SK-N-MC (cell line): ENCODE data around the gene TMBIM4.

ENCODE experiments used
- DNase-seq: peaks from one replicate; pipeline ENCODE4 v3.0.0-alpha.2; 2011; ENCODE audit warnings: low read depth, low spot score
- H3K27ac ChIP-seq: fragments of 200-600 bp; sonication (generic); 2 replicates; pipeline ENCODE4 v1.5.1; 2016; ENCODE audit warnings: mixed run types
- H3K36me3 ChIP-seq: fragments of 200-600 bp; sonication (generic); 2 replicates; pipeline ENCODE4 v1.6.1; 2017; ENCODE audit warnings: antibody characterized with exemption, low read length, mixed read lengths; ENCODE audit not compliant: insufficient read depth
- H3K4me3 ChIP-seq: fragments of 200-600 bp; sonication (generic); 2 replicates; pipeline ENCODE4 v1.5.1; 2016
- H3K9ac ChIP-seq: fragments of 200-600 bp; sonication (generic); 2 replicates; pipeline ENCODE4 v1.8.0; 2017; ENCODE audit warnings: mixed run types, mixed read lengths; ENCODE audit not compliant: insufficient read length
- H3K9me3 ChIP-seq: fragments of 200-600 bp; sonication (generic); 2 replicates; pipeline ENCODE4 v1.6.1; 2017; ENCODE audit warnings: low read depth, mild to moderate bottlenecking, antibody characterized with exemption, low read length, moderate library complexity, mixed read lengths
- EZH2 ChIP-seq: fragments of 200-600 bp; sonication (generic); IDR thresholded peaks from one replicate; pipeline ENCODE4 v1.6.1; 2017; ENCODE audit warnings: antibody characterized with exemption
- FOXP2 ChIP-seq: optimal IDR thresholded peaks from 2 replicates; pipeline ENCODE3; 2011; ENCODE audit warnings: mild to moderate bottlenecking, moderate library complexity; ENCODE audit not compliant: insufficient read depth; ENCODE audit errors: extremely low read length, control extremely low read depth
- POLR2AphosphoS5 ChIP-seq: IDR thresholded peaks from 2 replicates; pipeline ENCODE4 v1.6.1; 2012; ENCODE audit warnings: mild to moderate bottlenecking, low read depth, low read length, borderline replicate concordance

Gene TMBIM4

DNA sequence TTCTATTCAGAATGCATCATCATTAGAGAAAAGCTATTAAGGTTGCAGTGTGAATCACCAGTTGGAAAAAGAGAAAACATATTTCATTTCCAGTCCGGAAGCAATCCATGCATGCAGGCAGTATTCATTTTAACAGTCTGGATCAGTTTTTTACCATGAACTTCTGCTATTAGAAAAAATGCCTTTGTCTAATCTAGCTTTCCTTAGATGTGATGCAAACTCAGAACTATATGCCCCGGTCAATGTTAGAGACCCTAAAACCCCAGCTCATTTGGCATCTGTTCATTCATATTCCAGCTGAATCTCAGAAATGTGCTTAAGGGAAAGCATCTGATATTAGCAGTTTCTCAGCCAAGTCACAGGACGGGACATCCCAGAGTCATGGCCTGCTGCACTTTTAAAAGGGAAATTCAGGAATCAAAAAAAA, 27.7 kb upstream of the TMBIM4 start:
- no peaks in the 10 kb centered on the region for H3K9me3 ChIP-seq
- H3K27ac ChIP-seq: 0 out of 2 replicates have a peak overlapping the region, but pooled peaks have one; percentile 35

DNA sequence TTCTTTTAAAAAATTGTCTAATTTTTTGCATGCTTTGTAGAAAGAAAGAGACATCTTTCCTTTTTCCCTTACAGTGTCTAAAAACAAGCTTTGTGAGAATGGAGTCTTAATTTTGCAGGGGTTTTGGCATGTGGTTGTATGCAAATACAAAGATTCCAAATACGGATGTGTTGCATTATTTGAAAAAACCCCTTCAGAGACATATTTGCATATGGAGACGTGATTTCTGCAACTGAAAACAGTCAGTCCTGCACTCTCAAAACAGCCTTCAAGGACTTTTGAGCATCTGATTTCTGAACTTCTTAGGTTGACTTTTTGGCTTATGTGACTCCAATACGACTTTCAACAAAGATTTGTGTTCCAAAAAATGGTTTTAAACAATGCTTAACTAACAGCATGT, 27.0 kb upstream of the TMBIM4 start:
- Histone ChIP-seq H3K27ac (no peak overlapping the region), H3K4me3 (peak overlapping the region; percentile 36; the same call in 1 of the 2 replicates), H3K36me3 (no peaks in the 10 kb centered on the region), H3K9ac (peak overlapping the region; percentile 17), H3K9me3 (no peaks in the 10 kb centered on the region)
- TF ChIP-seq EZH2 (no peak), FOXP2 (no peak), POLR2AphosphoS5 (no peak)
- no peak for DNase-seq

More for the DNA sequence above, 27.7 kb upstream of the TMBIM4 start:
- no peak for DNase-seq
- Histone ChIP-seq H3K36me3 (no peaks in the 10 kb centered on the region), H3K9ac (peak overlapping the region; percentile 17), H3K4me3 (0 out of 2 replicates have a peak overlapping the region, but pooled peaks have one; percentile 36)
- TF ChIP-seq EZH2 (no peak), FOXP2 (no peak), POLR2AphosphoS5 (no peak)

DNA sequence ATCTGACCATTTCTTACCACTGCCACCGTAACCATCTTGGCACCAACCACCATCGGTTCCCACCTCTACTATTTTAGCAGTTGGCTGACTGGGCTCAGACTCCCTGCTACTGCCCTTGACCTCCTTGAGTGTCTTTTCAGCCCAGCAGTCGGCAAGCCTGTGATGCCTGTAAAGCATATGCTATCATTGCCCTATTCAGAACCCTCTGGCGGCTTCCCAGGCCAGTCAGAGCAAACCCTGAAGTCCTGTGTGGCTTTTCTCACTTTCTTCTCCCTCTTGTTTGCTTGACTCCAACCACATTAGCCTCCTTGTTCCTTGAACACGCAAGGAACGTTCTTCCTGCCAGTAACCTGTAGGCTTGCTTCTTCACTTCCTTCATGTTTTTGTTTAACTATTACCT, 25.4 kb upstream of the TMBIM4 start:
- H3K9me3 ChIP-seq: no peaks in the 10 kb centered on the region
- no peaks in the 10 kb centered on the region for H3K36me3 ChIP-seq
- H3K4me3 ChIP-seq: no peak overlapping the region
- no peak overlapping the region for H3K9ac ChIP-seq
- no peak for TF ChIP-seq FOXP2
- TF ChIP-seq EZH2: no peak
- no peak for TF ChIP-seq POLR2AphosphoS5
- no peak for DNase-seq
- H3K27ac ChIP-seq: no peak overlapping the region

DNA sequence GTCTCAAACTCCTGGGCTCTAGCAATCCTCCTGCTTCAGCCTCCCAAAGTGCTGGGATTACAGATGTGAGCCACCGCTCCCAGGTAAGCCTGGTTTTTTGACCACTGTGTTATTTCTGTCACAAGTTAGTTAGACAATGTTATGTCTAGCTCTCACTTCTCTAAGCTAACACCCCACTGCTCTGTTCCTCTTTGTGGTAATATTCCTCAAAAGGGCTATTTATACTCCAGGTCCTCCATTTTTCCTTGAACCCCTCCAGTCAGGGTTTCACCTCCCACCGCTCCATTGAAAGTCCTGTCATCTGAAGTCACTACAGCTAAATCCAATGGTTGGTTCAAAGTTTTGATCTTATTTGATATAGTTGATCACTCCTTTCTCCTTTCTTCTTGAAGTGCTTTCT, 24.3 kb upstream of the TMBIM4 start:
- TF ChIP-seq EZH2 (no peak), FOXP2 (no peak), POLR2AphosphoS5 (no peak)
- Histone ChIP-seq H3K9ac (no peak overlapping the region), H3K4me3 (no peak overlapping the region), H3K27ac (no peak overlapping the region), H3K36me3 (no peaks in the 10 kb centered on the region), H3K9me3 (no peaks in the 10 kb centered on the region)
- no peak for DNase-seq

DNA sequence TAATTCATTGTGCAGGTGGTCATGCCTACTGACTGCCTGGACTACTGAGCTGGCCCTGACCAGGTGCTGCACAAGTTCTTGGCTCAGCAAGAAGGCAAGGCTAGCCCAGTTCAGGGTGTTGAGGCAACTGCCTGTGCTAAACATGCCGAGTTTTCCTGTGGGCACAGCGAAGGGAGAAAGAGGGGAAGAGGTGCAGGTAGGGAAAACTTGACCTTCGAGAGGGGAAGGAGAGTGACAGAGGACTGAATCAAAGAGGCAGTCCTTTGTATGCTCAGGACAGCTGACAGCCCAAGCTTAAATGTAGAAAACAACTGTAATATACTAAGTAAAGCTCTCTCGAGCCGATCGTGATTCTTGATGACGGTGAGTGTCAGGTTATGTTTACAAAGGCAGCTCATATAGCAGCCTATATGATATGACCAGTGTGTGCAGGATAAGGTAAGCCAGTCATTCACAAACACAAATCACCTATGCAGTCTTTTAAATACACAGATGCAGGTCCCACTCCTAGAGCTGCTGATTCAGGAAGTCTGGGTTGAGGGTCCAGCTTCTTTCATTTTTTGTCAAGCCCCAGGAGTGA, 21.8 kb upstream of the TMBIM4 start:
- DNase-seq: no peak

DNA sequence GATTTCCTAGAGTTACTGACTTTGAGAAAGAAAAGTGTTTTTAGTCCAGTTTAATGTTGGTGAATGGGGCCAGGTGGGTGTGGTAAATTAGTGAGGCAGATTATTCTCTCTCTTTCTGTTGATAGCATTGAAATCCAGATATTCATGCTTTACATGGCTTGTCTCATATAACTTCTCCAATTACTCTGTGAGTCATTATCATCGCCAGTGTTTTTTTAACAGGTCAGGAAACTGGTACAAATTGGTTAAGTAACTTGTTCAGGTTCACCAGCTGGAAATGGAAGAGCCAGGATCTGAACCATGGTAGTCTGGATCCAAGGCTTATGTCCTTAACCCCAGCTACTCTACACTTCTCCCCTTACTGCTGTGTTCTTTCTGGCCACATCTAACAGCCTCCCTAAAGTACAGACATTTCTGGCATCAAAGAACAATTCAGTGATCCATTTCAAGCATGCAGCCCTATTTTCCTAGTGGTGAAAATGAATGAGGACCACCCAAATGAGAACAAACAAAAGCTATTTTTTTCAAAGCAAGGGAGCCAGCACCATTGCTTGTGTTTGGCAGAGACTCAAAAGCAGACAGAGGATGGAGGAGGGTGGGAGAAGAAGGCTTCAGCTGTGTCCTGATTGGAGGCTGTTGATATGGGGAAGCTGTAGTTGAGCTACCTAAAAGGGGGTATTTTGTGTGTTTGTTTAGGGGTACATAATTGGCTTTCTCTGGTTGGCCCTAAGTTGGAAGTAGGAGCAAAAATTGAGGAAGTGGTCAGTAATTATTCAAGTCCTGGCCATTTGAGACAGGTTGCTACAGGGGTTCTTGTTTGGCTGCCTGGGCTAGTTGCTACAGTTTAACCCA, 20.9 kb upstream of the TMBIM4 start:
- no peaks in the 10 kb centered on the region for H3K36me3 ChIP-seq
- H3K27ac ChIP-seq: no peak overlapping the region
- no peak overlapping the region for H3K9ac ChIP-seq
- no peak overlapping the region for H3K4me3 ChIP-seq
- H3K9me3 ChIP-seq: no peaks in the 10 kb centered on the region
- DNase-seq: no peak
- no peak for TF ChIP-seq POLR2AphosphoS5
- no peak for TF ChIP-seq FOXP2
- TF ChIP-seq EZH2: no peak

More for the DNA sequence above, 21.8 kb upstream of the TMBIM4 start:
- no peak overlapping the region for H3K9ac ChIP-seq
- no peak for TF ChIP-seq POLR2AphosphoS5
- TF ChIP-seq EZH2: no peak
- TF ChIP-seq FOXP2: no peak
- no peaks in the 10 kb centered on the region for H3K36me3 ChIP-seq
- no peak overlapping the region for H3K27ac ChIP-seq
- no peaks in the 10 kb centered on the region for H3K9me3 ChIP-seq
- no peak overlapping the region for H3K4me3 ChIP-seq

DNA sequence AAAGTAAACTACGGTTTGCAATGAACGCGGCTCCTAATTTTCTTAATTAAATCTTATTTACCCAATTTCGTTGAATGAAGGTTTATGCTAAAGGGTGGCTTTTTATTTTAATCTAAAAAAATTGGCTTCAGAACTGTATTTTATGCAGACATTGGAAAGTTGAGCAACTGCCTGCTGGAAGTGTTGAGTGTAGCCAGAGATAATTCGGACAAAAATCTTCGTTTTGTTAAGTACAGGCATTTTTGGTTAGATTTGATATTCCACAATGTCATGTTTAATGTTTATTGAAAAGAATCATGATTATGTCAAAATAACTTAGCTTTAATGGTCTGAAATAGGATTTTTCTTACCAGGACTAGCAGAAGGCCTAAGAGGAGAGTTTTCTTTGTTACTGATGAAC, 20.1 kb upstream of the TMBIM4 start:
- TF ChIP-seq FOXP2 (no peak), POLR2AphosphoS5 (no peak), EZH2 (no peak)
- no peak overlapping the region for H3K27ac ChIP-seq
- H3K36me3 ChIP-seq: no peaks in the 10 kb centered on the region
- no peak overlapping the region for H3K4me3 ChIP-seq
- no peak overlapping the region for H3K9ac ChIP-seq
- no peak for DNase-seq
- no peaks in the 10 kb centered on the region for H3K9me3 ChIP-seq

DNA sequence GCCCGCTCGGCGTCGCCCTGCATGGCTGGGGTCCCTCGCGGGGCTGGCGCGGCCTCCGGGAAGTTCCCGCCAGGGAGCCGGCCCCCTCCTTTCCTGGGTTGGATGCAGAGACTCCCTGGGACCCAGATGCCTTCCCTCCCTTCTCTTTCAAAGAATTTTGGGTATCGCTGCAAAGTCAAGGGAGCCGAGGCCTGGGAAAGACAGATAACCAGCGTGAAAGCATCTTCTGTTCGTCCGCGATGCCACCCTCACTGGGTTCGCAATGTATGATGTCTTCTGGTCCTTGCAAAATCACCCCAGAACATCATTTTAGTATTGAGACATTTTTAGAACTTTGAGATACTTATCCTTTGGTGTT, 19.7 kb upstream of the TMBIM4 start:
- no peak for TF ChIP-seq EZH2
- no peak for TF ChIP-seq POLR2AphosphoS5
- TF ChIP-seq FOXP2: no peak
- no peak overlapping the region for H3K4me3 ChIP-seq
- no peak overlapping the region for H3K27ac ChIP-seq
- no peak for DNase-seq
- H3K9ac ChIP-seq: no peak overlapping the region
- H3K9me3 ChIP-seq: no peaks in the 10 kb centered on the region
- no peaks in the 10 kb centered on the region for H3K36me3 ChIP-seq
